ENCODE measurements around the gene PARD3. TPM values are rescaled to one million over a fixed set of nuclear protein-coding genes. Genes with fewer than 3 reads are reported as not detected.

The PARD3 gene
- polyA plus RNA-seq, 6 donors from 2014 or later = 0.05 to 0.36 (median 0.16) TPM; not detected in 3

DNA sequence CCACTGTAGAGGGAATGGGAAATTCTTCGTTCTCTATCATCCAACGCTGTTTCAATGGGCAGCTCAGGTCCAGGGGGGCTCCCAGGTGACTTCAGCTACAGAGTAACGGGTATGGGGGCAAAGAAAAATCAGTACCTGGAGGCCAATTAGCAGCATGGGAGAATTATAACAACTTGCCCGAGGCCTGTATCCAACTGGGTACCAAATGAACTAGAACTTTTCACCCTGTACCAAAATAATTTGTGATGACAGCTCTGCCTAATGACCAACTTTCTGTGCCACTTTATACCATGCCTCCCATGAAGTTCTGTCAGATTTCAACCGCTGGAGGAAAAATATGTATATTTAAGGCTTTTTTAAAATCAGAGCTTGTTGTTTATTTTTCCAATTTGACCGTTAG, 467.1 kb downstream of the PARD3 start:
- H3K4me3 Mint-ChIP-seq = no peak overlapping the region
- H3K4me1 Mint-ChIP-seq = no peaks in the 10 kb centered on the region
- DNase-seq (no peak), ATAC-seq (ENCODE audit: low read depth in 2 of 2) (no peak)
- no peaks in the 10 kb centered on the region for H3K36me3 Mint-ChIP-seq
- H3K27ac Mint-ChIP-seq = no peak overlapping the region
- peaks cover 0 to 7% (median 0%) of the 10 kb centered on the region in 7 donors for H3K9me3 Mint-ChIP-seq
- H3K27me3 Mint-ChIP-seq = no peaks in the 10 kb centered on the region

- Mint-ChIP-seq H3K27ac (no peak overlapping the region), H3K27me3 (no peaks in the 10 kb centered on the region), H3K36me3 (no peaks in the 10 kb centered on the region), H3K4me1 (no peaks in the 10 kb centered on the region), H3K4me3 (no peak overlapping the region), H3K9me3 (peaks cover 0 to 7% (median 0%) of the 10 kb centered on the region in 7 donors)
- ATAC-seq (ENCODE audit: low read depth in 2 of 2) (no peak), DNase-seq (no peak)
Observed at GRCh38 chr10:34347131-34347530, 468.0 kb downstream of the PARD3 start.

DNA sequence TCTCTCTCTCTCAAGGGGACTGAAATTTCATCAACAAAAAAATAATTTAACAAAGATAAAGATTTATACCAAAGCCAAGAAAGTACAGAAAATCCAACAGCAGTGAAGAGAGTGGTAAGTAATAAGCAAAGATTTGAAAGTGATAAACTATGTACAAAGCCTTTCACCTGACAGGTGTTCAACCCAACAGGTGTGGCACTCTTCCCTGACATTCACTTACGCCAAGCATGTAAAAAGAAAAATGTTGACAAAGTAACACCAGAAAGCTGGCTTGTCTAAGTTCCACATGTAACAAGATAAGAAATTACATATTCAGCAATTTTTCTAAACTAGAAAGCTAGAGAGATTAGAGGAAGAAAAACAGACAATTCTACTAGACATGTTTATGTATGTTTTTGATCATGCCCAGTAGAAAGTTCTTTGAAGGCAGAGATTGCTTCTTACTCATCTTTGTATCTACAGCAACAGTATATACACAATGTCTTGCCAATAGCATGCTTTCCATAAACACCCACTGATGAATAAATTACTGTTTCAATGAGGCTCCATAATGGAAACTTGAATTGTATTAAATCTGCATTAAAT, 468.5 kb downstream of the PARD3 start:
- DNase-seq (no peak), ATAC-seq (ENCODE audit: low read depth in 2 of 2) (no peak)
- Mint-ChIP-seq H3K36me3 (no peaks in the 10 kb centered on the region), H3K27ac (no peak overlapping the region), H3K4me3 (no peak overlapping the region), H3K9me3 (peaks cover 0 to 7% (median 0%) of the 10 kb centered on the region in 7 donors), H3K27me3 (no peaks in the 10 kb centered on the region), H3K4me1 (no peaks in the 10 kb centered on the region)

DNA sequence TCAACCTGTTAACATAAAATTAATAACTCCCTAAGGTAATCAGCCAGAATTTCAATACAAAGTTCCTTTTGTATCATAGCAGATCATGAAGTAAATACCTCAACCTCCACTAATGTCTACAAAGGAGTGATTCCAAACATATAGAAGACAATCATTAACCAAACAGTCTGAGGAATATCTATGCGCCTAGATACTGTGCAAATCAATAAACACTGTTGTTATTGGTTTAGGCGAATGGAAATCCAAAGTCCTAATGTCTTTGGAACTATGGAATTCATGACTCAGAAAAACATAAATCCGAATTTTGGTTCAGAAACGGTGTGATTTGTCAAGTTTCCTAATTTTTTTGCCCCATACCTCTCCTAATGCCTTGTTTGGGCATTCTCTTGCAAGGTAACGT, 469.7 kb downstream of the PARD3 start:
- ATAC-seq (ENCODE audit: low read depth in 2 of 2) (no peak), DNase-seq (no peak)
- no peaks in the 10 kb centered on the region for H3K36me3 Mint-ChIP-seq
- H3K27ac Mint-ChIP-seq = no peak overlapping the region
- no peaks in the 10 kb centered on the region for H3K4me1 Mint-ChIP-seq
- no peak overlapping the region for H3K4me3 Mint-ChIP-seq
- H3K9me3 Mint-ChIP-seq = peaks cover 0 to 7% (median 0%) of the 10 kb centered on the region in 7 donors
- H3K27me3 Mint-ChIP-seq = no peaks in the 10 kb centered on the region

DNA sequence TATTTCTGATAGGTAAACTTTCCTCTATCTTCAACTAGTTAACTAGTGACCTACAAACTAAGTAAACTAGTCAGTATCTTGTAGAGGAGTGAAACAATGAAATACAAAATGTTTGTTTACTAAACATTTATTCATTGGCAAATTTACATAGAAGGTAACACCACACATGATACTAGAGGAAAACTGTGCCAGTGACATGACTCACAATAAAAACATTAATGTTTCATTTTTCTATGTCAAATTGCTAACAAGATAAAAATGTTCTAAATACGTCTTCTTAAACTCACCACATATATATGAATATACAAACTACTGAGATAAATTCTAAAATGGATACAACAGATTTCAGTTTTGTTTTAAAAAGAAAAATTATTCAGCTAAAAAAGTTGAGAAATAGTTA, 471.3 kb downstream of the PARD3 start:
- no peak for DNase-seq
- H3K27me3 Mint-ChIP-seq = no peaks in the 10 kb centered on the region
- ATAC-seq (ENCODE audit: low read depth in 2 of 2) = no peak
- H3K36me3 Mint-ChIP-seq = no peaks in the 10 kb centered on the region
- H3K9me3 Mint-ChIP-seq = peaks cover 0 to 4% (median 0%) of the 10 kb centered on the region in 7 donors
- H3K4me3 Mint-ChIP-seq = no peak overlapping the region
- H3K27ac Mint-ChIP-seq = no peak overlapping the region
- H3K4me1 Mint-ChIP-seq = no peaks in the 10 kb centered on the region

- H3K27ac Mint-ChIP-seq = peak overlapping the region in 1 of 6 donors; percentile 48
- H3K4me1 Mint-ChIP-seq = no peaks in the 10 kb centered on the region
- H3K9me3 Mint-ChIP-seq = no peaks in the 10 kb centered on the region
- H3K4me3 Mint-ChIP-seq = no peak overlapping the region
- H3K36me3 Mint-ChIP-seq = no peaks in the 10 kb centered on the region
- DNase-seq (no peak), ATAC-seq (ENCODE audit: low read depth in 2 of 2) (no peak)
- H3K27me3 Mint-ChIP-seq = no peaks in the 10 kb centered on the region
Observed at GRCh38 chr10:34341473-34341872, 473.6 kb downstream of the PARD3 start.

GRCh38 chr10:34340934-34341333, 474.2 kb downstream of the PARD3 start:
- H3K4me1 Mint-ChIP-seq = no peaks in the 10 kb centered on the region
- no peak overlapping the region for H3K4me3 Mint-ChIP-seq
- H3K27me3 Mint-ChIP-seq = no peaks in the 10 kb centered on the region
- DNase-seq = no peak
- no peaks in the 10 kb centered on the region for H3K9me3 Mint-ChIP-seq
- no peak overlapping the region for H3K27ac Mint-ChIP-seq
- ATAC-seq (ENCODE audit: low read depth in 2 of 2) = no peak
- no peaks in the 10 kb centered on the region for H3K36me3 Mint-ChIP-seq

DNA sequence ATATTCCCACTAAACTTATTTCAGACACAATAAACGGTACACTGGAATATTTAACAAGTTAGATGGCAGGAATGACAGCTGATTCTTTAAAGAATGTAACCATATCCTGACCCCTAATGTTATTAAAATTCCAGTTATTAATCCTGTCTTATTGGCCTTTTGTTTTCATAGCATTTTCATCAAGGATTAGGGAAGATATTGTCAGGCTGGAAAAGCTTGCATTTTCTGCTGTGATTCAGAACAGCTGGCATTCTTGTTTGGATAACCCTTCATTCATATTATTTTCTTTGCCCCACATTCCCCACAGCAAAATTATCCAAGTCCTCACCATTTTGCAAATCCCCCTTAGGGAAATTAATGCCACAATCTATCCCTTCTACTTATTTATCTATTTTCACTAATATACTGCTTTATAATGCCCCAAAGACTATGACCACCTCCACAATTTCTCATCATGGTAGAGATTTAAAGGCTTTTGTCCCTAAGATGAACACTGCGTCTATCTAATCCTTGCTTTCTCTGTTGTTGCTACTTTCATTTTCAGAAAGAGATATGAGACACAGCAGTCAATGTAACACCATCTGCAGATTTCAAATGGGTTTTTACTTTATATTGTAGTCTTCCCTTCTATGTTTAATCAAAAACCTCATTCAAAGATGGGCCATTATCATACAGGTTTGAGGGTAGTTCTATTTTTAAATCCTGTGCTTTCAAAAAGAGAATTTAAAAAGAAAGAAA, 475.1 kb downstream of the PARD3 start:
- Mint-ChIP-seq H3K36me3 (no peaks in the 10 kb centered on the region), H3K4me1 (no peaks in the 10 kb centered on the region), H3K9me3 (no peaks in the 10 kb centered on the region), H3K4me3 (no peak overlapping the region), H3K27ac (no peak overlapping the region), H3K27me3 (no peaks in the 10 kb centered on the region)
- DNase-seq (no peak), ATAC-seq (ENCODE audit: low read depth in 2 of 2) (no peak)

- no peaks in the 10 kb centered on the region for H3K27me3 Mint-ChIP-seq
- no peaks in the 10 kb centered on the region for H3K4me1 Mint-ChIP-seq
- no peak overlapping the region for H3K4me3 Mint-ChIP-seq
- H3K36me3 Mint-ChIP-seq = no peaks in the 10 kb centered on the region
- H3K27ac Mint-ChIP-seq = no peak overlapping the region
- no peak for DNase-seq
- ATAC-seq (ENCODE audit: low read depth in 2 of 2) = no peak
- H3K9me3 Mint-ChIP-seq = no peaks in the 10 kb centered on the region
Observed at GRCh38 chr10:34337917-34338316, 477.2 kb downstream of the PARD3 start.

- no peaks in the 10 kb centered on the region for H3K4me1 Mint-ChIP-seq
- no peak overlapping the region for H3K27ac Mint-ChIP-seq
- no peaks in the 10 kb centered on the region for H3K9me3 Mint-ChIP-seq
- no peak for DNase-seq
- no peak for ATAC-seq (ENCODE audit: low read depth in 2 of 2)
- no peaks in the 10 kb centered on the region for H3K36me3 Mint-ChIP-seq
- no peak overlapping the region for H3K4me3 Mint-ChIP-seq
- no peaks in the 10 kb centered on the region for H3K27me3 Mint-ChIP-seq
Observed at GRCh38 chr10:34335960-34336690, 479.0 kb downstream of the PARD3 start.

DNA sequence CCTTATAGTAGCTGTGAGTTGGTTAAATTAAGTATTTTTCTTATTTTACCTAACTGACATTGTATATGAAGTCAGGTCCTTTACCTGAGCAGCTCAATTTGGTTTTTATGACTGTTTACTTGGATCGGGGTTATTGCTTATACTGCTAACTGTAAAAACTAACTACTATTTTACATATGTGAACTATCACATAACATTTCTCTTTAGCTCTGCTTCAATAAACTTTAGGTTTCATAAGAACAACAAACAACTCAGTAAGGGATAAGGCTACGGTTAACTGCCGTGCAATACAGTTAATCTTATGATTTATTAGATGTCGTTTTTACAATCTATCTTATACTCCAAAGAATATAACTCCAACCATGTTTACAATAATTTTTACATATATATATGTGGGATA, 480.2 kb downstream of the PARD3 start:
- H3K36me3 Mint-ChIP-seq = no peaks in the 10 kb centered on the region

DNA sequence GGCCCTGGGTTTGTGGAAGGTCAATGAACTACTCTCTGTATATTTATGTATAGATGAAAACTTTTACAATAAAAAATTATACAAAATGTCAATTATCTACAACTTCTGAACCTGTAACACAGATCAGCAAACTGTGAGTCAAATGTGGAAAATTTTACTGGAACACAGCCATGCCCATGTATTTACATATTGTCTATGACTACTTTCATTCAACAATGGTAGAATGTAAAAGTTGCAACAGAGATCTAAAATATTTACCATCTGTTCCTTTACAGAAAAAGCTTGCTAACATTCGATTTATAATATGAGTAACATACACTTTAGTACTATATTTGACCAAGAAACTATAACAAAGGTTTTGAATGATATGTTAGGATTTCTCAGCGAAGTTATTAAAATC, 481.6 kb downstream of the PARD3 start:
- H3K4me1 Mint-ChIP-seq = no peaks in the 10 kb centered on the region
- H3K4me3 Mint-ChIP-seq = no peak overlapping the region
- H3K9me3 Mint-ChIP-seq = no peaks in the 10 kb centered on the region
- no peaks in the 10 kb centered on the region for H3K36me3 Mint-ChIP-seq
- ATAC-seq (ENCODE audit: low read depth in 2 of 2) (no peak), DNase-seq (no peak)
- H3K27me3 Mint-ChIP-seq = no peaks in the 10 kb centered on the region
- no peak overlapping the region for H3K27ac Mint-ChIP-seq

More for the DNA sequence above, 480.2 kb downstream of the PARD3 start:
- no peak for DNase-seq
- no peak for ATAC-seq (ENCODE audit: low read depth in 2 of 2)
- Mint-ChIP-seq H3K27me3 (no peaks in the 10 kb centered on the region), H3K27ac (no peak overlapping the region), H3K9me3 (no peaks in the 10 kb centered on the region), H3K4me1 (no peaks in the 10 kb centered on the region), H3K4me3 (no peak overlapping the region)

- peaks cover 0 to 2% (median 0%) of the 10 kb centered on the region in 7 donors for H3K9me3 Mint-ChIP-seq
- no peak for ATAC-seq (ENCODE audit: low read depth in 2 of 2)
- no peaks in the 10 kb centered on the region for H3K27me3 Mint-ChIP-seq
- H3K4me1 Mint-ChIP-seq = no peaks in the 10 kb centered on the region
- H3K36me3 Mint-ChIP-seq = no peaks in the 10 kb centered on the region
- no peak overlapping the region for H3K4me3 Mint-ChIP-seq
- H3K27ac Mint-ChIP-seq = no peak overlapping the region
- no peak for DNase-seq
Observed at GRCh38 chr10:34327184-34327583, 487.9 kb downstream of the PARD3 start.

GRCh38 chr10:34323192-34323591, 491.9 kb downstream of the PARD3 start:
- H3K4me3 Mint-ChIP-seq = no peak overlapping the region
- ATAC-seq (ENCODE audit: low read depth in 2 of 2) (no peak), DNase-seq (no peak)
- H3K4me1 Mint-ChIP-seq = no peaks in the 10 kb centered on the region
- no peak overlapping the region for H3K27ac Mint-ChIP-seq
- H3K36me3 Mint-ChIP-seq = no peaks in the 10 kb centered on the region
- peaks cover 0 to 2% (median 0%) of the 10 kb centered on the region in 7 donors for H3K9me3 Mint-ChIP-seq
- H3K27me3 Mint-ChIP-seq = no peaks in the 10 kb centered on the region

All from naive B cell (primary cell).